Calu3 (cell line): ENCODE measurements around the gene COA3. TPM values are rescaled to one million over a fixed set of nuclear protein-coding genes. Genes with fewer than 3 reads are reported as not detected.

Experiments used
- BruUV-seq: library from RNA; stranded (reverse); fragments of 400-500 nt; replicated peaks from 2 replicates; lab custom pipeline; 2021; lab: Mats Ljungman, UMichigan
- CTCF ChIA-PET: fragments of 300-600 bp; sonication (Branson Sonifier 250); formaldehyde crosslinking; loops from one replicate; lab custom pipeline; 2022; ENCODE audit warnings: antibody characterized with exemption; lab: Charles Lee
- DNase-seq: peaks from one replicate; pipeline ENCODE4 v3.0.0; 2022
- H3K27ac Mint-ChIP-seq: one replicate; pipeline ENCODE4 v1.8.0; 2022; ENCODE audit warnings: mixed read lengths; ENCODE audit not compliant: unreplicated experiment
- H3K27me3 Mint-ChIP-seq: one replicate; pipeline ENCODE4 v1.8.0; 2022; ENCODE audit warnings: mixed read lengths; ENCODE audit not compliant: unreplicated experiment
- H3K36me3 Mint-ChIP-seq: one replicate; pipeline ENCODE4 v1.8.0; 2022; ENCODE audit warnings: mild to moderate bottlenecking, moderate library complexity, mixed read lengths; ENCODE audit not compliant: insufficient read depth, unreplicated experiment
- H3K4me1 Mint-ChIP-seq: one replicate; pipeline ENCODE4 v1.8.0; 2022; ENCODE audit warnings: mild to moderate bottlenecking, low read depth, mixed read lengths; ENCODE audit not compliant: unreplicated experiment
- H3K4me3 Mint-ChIP-seq: one replicate; pipeline ENCODE4 v1.8.0; 2022; ENCODE audit warnings: mild to moderate bottlenecking, low read depth, moderate library complexity, mixed read lengths; ENCODE audit not compliant: unreplicated experiment
- H3K9me3 Mint-ChIP-seq: one replicate; pipeline ENCODE4 v1.8.0; 2022; ENCODE audit warnings: low read depth, mixed read lengths; ENCODE audit not compliant: unreplicated experiment
- intact Hi-C: fragments of 100-400 bp; cut with micrococcal nuclease; formaldehyde crosslinking; loops from one replicate; pipeline ENCODE4 v1.10.0; 2022; ENCODE audit not compliant: unreplicated experiment
- total RNA-seq: library from RNA; stranded (reverse); gene quantifications from 2 replicates; pipeline ENCODE4 v1.2.3, GENCODE V29; 2022
- TF ChIP-seq, protein P1 (sequence below): fragments of 200-600 bp; IDR thresholded peaks from one replicate; pipeline ENCODE4 v1.8.0; 2022; ENCODE audit warnings: antibody characterized with exemption; ENCODE audit not compliant: unreplicated experiment

COA3 gene
- total RNA-seq, 1 experiment from 2014 or later = 99.9 TPM

DNA sequence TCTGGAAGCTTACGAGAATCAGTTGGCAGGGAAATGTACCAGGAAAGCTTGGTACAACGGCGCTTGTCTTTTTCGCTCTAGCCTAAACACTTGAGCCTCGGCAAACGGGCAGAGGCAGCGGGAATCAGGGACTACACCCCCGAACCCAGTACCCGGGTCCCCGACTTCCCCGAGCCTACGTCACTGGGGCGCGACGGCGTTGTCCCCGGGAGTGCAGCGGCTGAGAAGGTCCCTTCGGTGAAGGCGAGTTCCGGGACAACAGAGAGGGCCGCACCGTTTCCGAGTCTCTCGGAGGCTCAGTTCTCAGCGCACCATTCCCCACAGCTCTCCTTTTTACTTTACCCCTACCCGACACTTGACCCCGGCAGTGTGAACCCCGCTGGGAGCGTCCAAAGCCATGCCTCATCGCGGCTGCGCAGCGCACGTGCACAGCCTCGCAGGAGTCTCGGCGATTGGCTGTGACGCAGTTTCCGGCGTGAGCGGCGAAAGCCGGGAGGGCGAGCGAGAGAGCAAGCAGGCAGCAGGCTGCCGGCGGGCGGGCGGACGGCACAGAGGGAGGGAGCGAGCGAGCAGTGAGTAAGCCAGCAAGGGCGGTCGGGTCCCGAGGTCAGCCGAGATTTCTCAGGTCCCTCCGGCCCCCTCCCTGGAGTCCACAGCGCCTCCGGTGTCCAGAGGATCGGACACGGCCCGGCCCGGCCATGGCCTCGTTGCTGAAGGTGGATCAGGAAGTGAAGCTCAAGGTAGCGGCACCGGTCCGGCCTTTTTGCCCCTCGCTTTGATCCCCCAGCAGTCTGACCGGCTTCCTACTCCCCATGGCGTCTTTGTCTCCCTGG is 34.6 kb upstream of the COA3 start, which contains the start of gene PSME3:
Gene PSME3 (plus strand): TSS at position 464 of the 833 bp plus-strand sequence. CDS start 235 bp downstream, at position 699.
- TSS peak; percentile 85 for BruUV-seq
- peaks cover 57% of the 10 kb centered on the region for H3K36me3 Mint-ChIP-seq
- H3K27ac Mint-ChIP-seq = peak within 1 kb of the TSS; percentile 96
- peaks cover 19% of the 10 kb centered on the region for H3K4me1 Mint-ChIP-seq
- no peaks in the 10 kb centered on the region for H3K9me3 Mint-ChIP-seq
- DNase-seq = peak; percentile 94
- TF ChIP-seq, protein P1, sequence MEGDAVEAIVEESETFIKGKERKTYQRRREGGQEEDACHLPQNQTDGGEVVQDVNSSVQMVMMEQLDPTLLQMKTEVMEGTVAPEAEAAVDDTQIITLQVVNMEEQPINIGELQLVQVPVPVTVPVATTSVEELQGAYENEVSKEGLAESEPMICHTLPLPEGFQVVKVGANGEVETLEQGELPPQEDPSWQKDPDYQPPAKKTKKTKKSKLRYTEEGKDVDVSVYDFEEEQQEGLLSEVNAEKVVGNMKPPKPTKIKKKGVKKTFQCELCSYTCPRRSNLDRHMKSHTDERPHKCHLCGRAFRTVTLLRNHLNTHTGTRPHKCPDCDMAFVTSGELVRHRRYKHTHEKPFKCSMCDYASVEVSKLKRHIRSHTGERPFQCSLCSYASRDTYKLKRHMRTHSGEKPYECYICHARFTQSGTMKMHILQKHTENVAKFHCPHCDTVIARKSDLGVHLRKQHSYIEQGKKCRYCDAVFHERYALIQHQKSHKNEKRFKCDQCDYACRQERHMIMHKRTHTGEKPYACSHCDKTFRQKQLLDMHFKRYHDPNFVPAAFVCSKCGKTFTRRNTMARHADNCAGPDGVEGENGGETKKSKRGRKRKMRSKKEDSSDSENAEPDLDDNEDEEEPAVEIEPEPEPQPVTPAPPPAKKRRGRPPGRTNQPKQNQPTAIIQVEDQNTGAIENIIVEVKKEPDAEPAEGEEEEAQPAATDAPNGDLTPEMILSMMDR = no peak
- intact Hi-C loops = no loop called here
- peaks cover 7% of the 10 kb centered on the region for H3K27me3 Mint-ChIP-seq
- H3K4me3 Mint-ChIP-seq = peak within 1 kb of the TSS; percentile 88
- CTCF ChIA-PET = interaction anchor here (0.6 to 2.6 kb wide), 3 partner anchors 9 to 99 kb away, joined by 3 to 15 read pairs (median 8); partner anchors contain the start of gene BECN1

- TF ChIP-seq, protein P1 = no peak
- Mint-ChIP-seq H3K9me3 (no peaks in the 10 kb centered on the region), H3K27ac (peak overlapping the region; percentile 96), H3K27me3 (peaks cover 14% of the 10 kb centered on the region), H3K4me3 (peak overlapping the region; percentile 88), H3K36me3 (peaks cover 49% of the 10 kb centered on the region), H3K4me1 (peaks cover 19% of the 10 kb centered on the region)
- intact Hi-C loops = no loop called here
- no peak for DNase-seq
- CTCF ChIA-PET = interaction anchor here (2.2 to 2.6 kb wide), 2 partner anchors 8 to 11 kb away, joined by 8 to 15 read pairs; partner anchors contain the start of gene BECN1
- no TSS peak for BruUV-seq
Measured at GRCh38 chr17:42832213-42832933, 33.9 kb upstream of the COA3 start.

DNA sequence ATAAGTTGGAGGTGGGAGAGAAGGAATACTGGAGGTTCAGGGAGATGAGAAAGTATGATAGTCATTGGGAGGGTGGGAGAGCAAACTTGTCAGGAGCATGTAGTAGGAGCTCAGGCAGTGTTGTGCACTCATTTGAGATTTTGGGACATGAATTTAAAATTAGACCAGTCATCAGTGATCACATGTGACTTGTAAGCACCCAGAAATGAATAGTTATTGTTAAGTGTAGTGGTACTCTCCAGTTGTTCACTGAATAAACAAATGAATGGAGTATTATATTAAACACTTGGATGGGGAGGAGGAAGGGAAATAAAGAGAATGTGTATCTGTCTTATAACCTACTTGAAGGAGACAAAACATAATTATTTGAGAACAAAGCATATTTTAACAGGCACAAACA is 32.5 kb upstream of the COA3 start:
- no peak overlapping the region for H3K27ac Mint-ChIP-seq
- intact Hi-C loops = no loop called here

DNA sequence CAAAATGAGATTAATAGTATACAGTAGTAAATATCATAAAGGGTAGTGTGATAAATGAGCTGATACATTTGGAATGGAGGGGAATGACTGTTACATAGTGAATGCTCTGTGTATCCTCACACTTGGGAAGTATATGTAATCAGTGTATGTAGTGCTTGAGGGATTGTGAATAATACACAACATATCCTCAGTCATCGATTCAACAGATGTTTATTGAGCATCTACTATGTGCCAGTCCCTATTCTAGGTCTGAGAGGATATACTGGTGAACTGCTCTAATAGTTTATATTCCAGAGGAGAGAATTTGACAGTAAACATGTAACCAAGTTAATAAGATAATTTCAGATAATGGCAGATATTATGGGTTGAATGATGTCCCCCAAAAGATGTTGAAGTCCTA is 29.0 kb upstream of the COA3 start:
- Mint-ChIP-seq H3K27ac (no peak overlapping the region), H3K9me3 (no peaks in the 10 kb centered on the region), H3K4me1 (peaks cover 8% of the 10 kb centered on the region), H3K4me3 (no peak overlapping the region), H3K36me3 (peaks cover 25% of the 10 kb centered on the region), H3K27me3 (peaks cover 16% of the 10 kb centered on the region)
- intact Hi-C loops = no loop called here
- no TSS peak for BruUV-seq
- TF ChIP-seq, protein P1 = no peak
- CTCF ChIA-PET = no interaction called here
- DNase-seq = no peak

More for the DNA sequence above, 32.5 kb upstream of the COA3 start:
- H3K4me3 Mint-ChIP-seq = no peak overlapping the region
- CTCF ChIA-PET = no interaction called here
- BruUV-seq = no TSS peak
- DNase-seq = no peak
- peaks cover 19% of the 10 kb centered on the region for H3K4me1 Mint-ChIP-seq
- TF ChIP-seq, protein P1 = no peak
- peaks cover 35% of the 10 kb centered on the region for H3K36me3 Mint-ChIP-seq
- H3K27me3 Mint-ChIP-seq = peaks cover 16% of the 10 kb centered on the region
- no peaks in the 10 kb centered on the region for H3K9me3 Mint-ChIP-seq
